NCI-H2029 (cell line): ENCODE results near the gene TNFRSF17.
"Not testable (repeated sequence)": the region's sequence is repeated elsewhere in the genome, so short reads cannot be mapped to it uniquely, and the experiment has no call there.

ENCODE experiments used
- DNase-seq: peaks from one replicate; lab custom pipeline; 2025; lab: John Stamatoyannopoulos, UW

TNFRSF17 gene

GRCh38 chr16:11964761-11965551 is at the start of gene TNFRSF17:
TSS of gene TNFRSF17 (plus strand) at chr16:11965210. CDS start at chr16:11965325, 115 bp downstream.
- DNase-seq, result no peak

GRCh38 chr16:11915644-11916523 is 49.1 kb upstream of the TNFRSF17 start, which contains the start of gene GSPT1:
TSS of gene GSPT1 (minus strand) at chr16:11915956. CDS start at chr16:11915720, 236 bp downstream.
- DNase-seq, result peak; percentile 98

- peak; percentile 94 for DNase-seq
Observed at GRCh38 chr16:11916524-11917285, 48.3 kb upstream of the TNFRSF17 start.

GRCh38 chr16:11924046-11924445 is 41.0 kb upstream of the TNFRSF17 start:
- DNase-seq, result not testable (repeated sequence)

- DNase-seq, result not testable (repeated sequence)
Observed at GRCh38 chr16:11927350-11927749, 37.7 kb upstream of the TNFRSF17 start.

- not testable (repeated sequence) for DNase-seq
Observed at GRCh38 chr16:11941945-11942344, 23.1 kb upstream of the TNFRSF17 start, which contains the start of gene NPIPB2. TSS of gene NPIPB2 (minus strand) at chr16:11942045. CDS start at chr16:11942045, 0 bp downstream.

GRCh38 chr16:11946433-11946832 is 18.6 kb upstream of the TNFRSF17 start:
- no peak for DNase-seq

GRCh38 chr16:11948819-11949218 is 16.2 kb upstream of the TNFRSF17 start:
- DNase-seq, result no peak

GRCh38 chr16:11949527-11949926 is 15.5 kb upstream of the TNFRSF17 start:
- DNase-seq, result peak; percentile 3

GRCh38 chr16:11950388-11950787 is 14.6 kb upstream of the TNFRSF17 start:
- no peak for DNase-seq

- DNase-seq, result not testable (repeated sequence)
Observed at GRCh38 chr16:11953576-11953975, 11.4 kb upstream of the TNFRSF17 start.

- no peak for DNase-seq
Observed at GRCh38 chr16:11955713-11956123, 9.3 kb upstream of the TNFRSF17 start.

GRCh38 chr16:11956558-11956957 is 8.5 kb upstream of the TNFRSF17 start:
- no peak for DNase-seq

- no peak for DNase-seq
Observed at GRCh38 chr16:11957591-11958395, 7.2 kb upstream of the TNFRSF17 start.

GRCh38 chr16:11962457-11962856 is 2.6 kb upstream of the TNFRSF17 start:
- DNase-seq, result not testable (repeated sequence)

- DNase-seq, result not testable (repeated sequence)
Observed at GRCh38 chr16:11962978-11963377, 2.0 kb upstream of the TNFRSF17 start.

- DNase-seq, result no peak
Observed at GRCh38 chr16:11963706-11964105, 1.3 kb upstream of the TNFRSF17 start.

- no peak for DNase-seq
Observed at GRCh38 chr16:11966173-11966572, 1.2 kb downstream of the TNFRSF17 start.

GRCh38 chr16:11967195-11967911 is 2.3 kb downstream of the TNFRSF17 start:
- DNase-seq, result no peak

GRCh38 chr16:11968577-11968976 is 3.6 kb downstream of the TNFRSF17 start:
- no peak for DNase-seq
